Gastroesophageal sphincter (tissue), 3 donors: ENCODE measurements around the gene CEP104.

ENCODE experiments used
- CTCF ChIP-seq, 4 experiments: fragments of 200-600 bp in 2 of 4; fragments of 450-650 bp in 2 of 4; sonication (generic) in 1 of 4; IDR thresholded peaks; one replicate each; pipeline ENCODE4 v1.5.1; 2017 to 2019; ENCODE audit warnings: antibody characterized with exemption in 4 of 4, mild to moderate bottlenecking in 2 of 4, moderate library complexity in 2 of 4
- POLR2AphosphoS5 ChIP-seq: sonication (generic); formaldehyde crosslinking; IDR thresholded peaks from one replicate; pipeline ENCODE4 v1.6.1; 2017; ENCODE audit warnings: antibody characterized with exemption

- no peak for TF ChIP-seq CTCF (IDR thresholded peaks at IDR 0.05)
- no peak for TF ChIP-seq POLR2AphosphoS5
These were observed 72.0 kb downstream of the CEP104 start for GRCh38 chr1:3785045-3785444.
